ENCODE data around the gene GOLT1A. TPM values are rescaled to one million over a fixed set of nuclear protein-coding genes. Genes with fewer than 3 reads are reported as not detected.
A peak's percentile ranks its signal among the peaks of the same experiment; 100 is the strongest.

GOLT1A gene
- total and polyA plus RNA-seq, 2 donors (not counting 1 experiment from before 2014, with no cell fraction given): 0.50 TPM; not detected in 1

DNA sequence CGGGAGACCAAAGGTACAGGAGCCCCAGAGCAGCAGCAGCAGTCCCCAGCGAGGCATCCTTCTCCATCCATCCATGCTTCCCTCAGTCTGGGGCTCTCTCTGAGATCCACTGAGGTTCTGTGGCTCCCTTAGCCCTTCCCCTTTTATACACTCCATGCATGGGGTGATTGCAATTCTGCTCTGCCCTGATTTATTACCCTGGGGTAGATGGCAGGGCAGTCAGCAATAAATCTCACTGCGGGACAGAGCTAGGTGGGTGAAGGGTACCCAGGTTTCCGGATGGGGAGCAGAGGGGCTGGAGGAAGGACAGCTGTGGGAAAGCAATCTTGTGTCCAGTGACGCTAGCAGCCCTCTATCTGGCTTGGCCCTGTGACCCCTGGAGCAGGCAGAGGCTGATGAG, 47.6 kb downstream of the GOLT1A start, which contains the start of gene REN:
TSS of gene REN (minus strand) at position 119 of the 400 bp plus-strand sequence. CDS start at position 75, 44 bp downstream.
- Histone ChIP-seq H3K4me1 (ENCODE audit: control insufficient read depth, extremely low read depth, insufficient read depth, low read length) (no peaks in the 10 kb centered on the region), H3K9ac (ENCODE audit: insufficient read depth, low read length) (no peak within 1 kb of the TSS), H4K20me1 (ENCODE audit: control insufficient read depth, extremely low read depth, insufficient read depth, low read length) (no peaks in the 10 kb centered on the region), H3K9me3 (ENCODE audit: control insufficient read depth, insufficient read depth, low read depth, low read length) (no peaks in the 10 kb centered on the region), H3K4me2 (ENCODE audit: extremely low read depth, insufficient read depth, low read length) (no peak within 1 kb of the TSS), H3K4me3 (replicated peaks in 1 of 4; ENCODE audit: control extremely low read depth in 1 of 4, insufficient read depth in 1 of 4, low read depth in 3 of 4, low read length in 4 of 4) (no peak within 1 kb of the TSS), H3K36me3 (ENCODE audit: control insufficient read depth, insufficient read depth, low read length) (no peaks in the 10 kb centered on the region), H2AFZ (ENCODE audit: low read length) (no peak within 1 kb of the TSS), H3K79me2 (ENCODE audit: control insufficient read depth, insufficient read depth, low read length) (no peaks in the 10 kb centered on the region), H3K27ac (ENCODE audit: insufficient read depth, low read length) (no peak within 1 kb of the TSS), H3K27me3 (ENCODE audit: control insufficient read depth, insufficient read depth, low read length) (no peaks in the 10 kb centered on the region)
- no peak for DNase-seq (ENCODE audit: low read depth in 2 of 2)
- TF ChIP-seq CTCF (conservative IDR thresholded peaks at IDR 0.05 in 1 of 2, IDR thresholded peaks at IDR 0.05 in 1 of 2; ENCODE audit: low read depth in 1 of 2, low read length in 2 of 2) (no peak), EZH2 (IDR thresholded peaks at IDR 0.05; ENCODE audit: low read length, missing control alignments) (no peak)

- Histone ChIP-seq H3K27ac (ENCODE audit: insufficient read depth, low read length) (no peak overlapping the region), H3K9ac (ENCODE audit: insufficient read depth, low read length) (no peak overlapping the region), H3K36me3 (ENCODE audit: control insufficient read depth, insufficient read depth, low read length) (no peaks in the 10 kb centered on the region), H3K4me2 (ENCODE audit: extremely low read depth, insufficient read depth, low read length) (no peak overlapping the region), H3K4me1 (ENCODE audit: control insufficient read depth, extremely low read depth, insufficient read depth, low read length) (no peaks in the 10 kb centered on the region), H3K27me3 (ENCODE audit: control insufficient read depth, insufficient read depth, low read length) (peaks cover 2% of the 10 kb centered on the region), H3K4me3 (replicated peaks in 1 of 4; ENCODE audit: control extremely low read depth in 1 of 4, insufficient read depth in 1 of 4, low read depth in 3 of 4, low read length in 4 of 4) (no peak overlapping the region), H3K9me3 (ENCODE audit: control insufficient read depth, insufficient read depth, low read depth, low read length) (no peaks in the 10 kb centered on the region), H2AFZ (ENCODE audit: low read length) (no peak overlapping the region), H3K79me2 (ENCODE audit: control insufficient read depth, insufficient read depth, low read length) (no peaks in the 10 kb centered on the region), H4K20me1 (ENCODE audit: control insufficient read depth, extremely low read depth, insufficient read depth, low read length) (no peaks in the 10 kb centered on the region)
- TF ChIP-seq EZH2 (IDR thresholded peaks at IDR 0.05; ENCODE audit: low read length, missing control alignments) (no peak), CTCF (conservative IDR thresholded peaks at IDR 0.05 in 1 of 2, IDR thresholded peaks at IDR 0.05 in 1 of 2; ENCODE audit: low read depth in 1 of 2, low read length in 2 of 2) (peak; percentile 97 to 98)
- peak; percentile 32 to 56 for DNase-seq (ENCODE audit: low read depth in 2 of 2)
These were observed 51.2 kb downstream of the GOLT1A start for GRCh38 chr1:204162494-204163074.

DNA sequence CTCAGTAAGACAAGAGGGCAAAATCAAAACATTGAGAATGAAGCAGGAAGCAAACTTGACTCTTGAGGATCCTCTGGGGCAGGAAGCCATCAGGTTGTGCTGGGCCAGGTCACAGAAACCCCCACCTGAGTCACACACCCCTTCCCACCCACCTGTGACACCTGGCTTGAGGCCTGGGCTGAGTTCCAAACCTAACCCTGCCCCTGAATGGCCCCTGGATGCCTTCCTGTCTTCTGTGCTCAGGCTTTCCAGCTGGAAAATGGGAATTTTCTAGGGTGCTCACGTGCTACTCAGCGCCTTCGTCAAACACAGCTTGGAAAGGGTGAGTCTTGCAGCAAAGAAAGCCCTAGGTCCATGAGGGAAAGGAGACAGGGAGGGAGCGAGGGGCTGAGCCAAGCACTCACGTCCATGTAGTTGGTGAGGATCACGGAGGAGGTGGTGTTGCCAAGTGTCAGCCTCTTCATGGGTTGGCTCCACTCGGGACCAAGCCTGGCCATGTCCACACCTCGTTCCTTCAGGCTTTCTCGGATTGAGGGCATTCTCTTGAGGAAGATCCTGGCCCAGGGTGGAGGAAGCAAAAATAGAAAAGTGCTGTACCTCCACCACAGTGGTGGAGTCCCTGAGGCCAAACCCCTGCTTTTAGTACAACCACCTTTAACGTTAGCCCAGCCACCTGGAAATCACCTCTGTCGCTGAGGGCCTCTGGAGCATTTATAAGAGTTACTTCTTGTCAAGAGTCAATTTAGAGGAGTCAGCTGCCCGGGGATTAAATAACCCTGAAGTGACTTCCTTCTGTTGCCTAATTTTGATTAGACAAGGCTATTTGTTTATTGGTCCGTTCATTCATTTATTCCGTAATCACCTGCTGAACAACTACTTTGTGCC, 51.9 kb downstream of the GOLT1A start:
- Histone ChIP-seq H3K27me3 (ENCODE audit: control insufficient read depth, insufficient read depth, low read length) (peaks cover 2% of the 10 kb centered on the region), H3K27ac (ENCODE audit: insufficient read depth, low read length) (no peak overlapping the region), H3K9me3 (ENCODE audit: control insufficient read depth, insufficient read depth, low read depth, low read length) (no peaks in the 10 kb centered on the region), H3K36me3 (ENCODE audit: control insufficient read depth, insufficient read depth, low read length) (no peaks in the 10 kb centered on the region), H3K9ac (ENCODE audit: insufficient read depth, low read length) (no peak overlapping the region), H2AFZ (ENCODE audit: low read length) (no peak overlapping the region), H3K4me3 (replicated peaks in 1 of 4; ENCODE audit: control extremely low read depth in 1 of 4, insufficient read depth in 1 of 4, low read depth in 3 of 4, low read length in 4 of 4) (no peak overlapping the region), H3K79me2 (ENCODE audit: control insufficient read depth, insufficient read depth, low read length) (no peaks in the 10 kb centered on the region), H3K4me2 (ENCODE audit: extremely low read depth, insufficient read depth, low read length) (no peak overlapping the region), H3K4me1 (ENCODE audit: control insufficient read depth, extremely low read depth, insufficient read depth, low read length) (no peaks in the 10 kb centered on the region), H4K20me1 (ENCODE audit: control insufficient read depth, extremely low read depth, insufficient read depth, low read length) (no peaks in the 10 kb centered on the region)
- TF ChIP-seq CTCF (conservative IDR thresholded peaks at IDR 0.05 in 1 of 2, IDR thresholded peaks at IDR 0.05 in 1 of 2; ENCODE audit: low read depth in 1 of 2, low read length in 2 of 2): no peak
- no peak for TF ChIP-seq EZH2 (IDR thresholded peaks at IDR 0.05; ENCODE audit: low read length, missing control alignments)
- no peak for DNase-seq (ENCODE audit: low read depth in 2 of 2)
